C4-2B (cell line): Measurements from ENCODE around the gene GMNN.

ENCODE experiments used
- ZFX ChIP-seq: fragments of 450-650 bp; IDR thresholded peaks from 2 replicates; pipeline ENCODE4 v1.6.1; 2017
- TF ChIP-seq, protein P1 (sequence below): fragments of 450-650 bp; conservative IDR thresholded peaks from 2 replicates; pipeline ENCODE4 v1.5.1; 2017; ENCODE audit warnings: mild to moderate bottlenecking

DNA sequence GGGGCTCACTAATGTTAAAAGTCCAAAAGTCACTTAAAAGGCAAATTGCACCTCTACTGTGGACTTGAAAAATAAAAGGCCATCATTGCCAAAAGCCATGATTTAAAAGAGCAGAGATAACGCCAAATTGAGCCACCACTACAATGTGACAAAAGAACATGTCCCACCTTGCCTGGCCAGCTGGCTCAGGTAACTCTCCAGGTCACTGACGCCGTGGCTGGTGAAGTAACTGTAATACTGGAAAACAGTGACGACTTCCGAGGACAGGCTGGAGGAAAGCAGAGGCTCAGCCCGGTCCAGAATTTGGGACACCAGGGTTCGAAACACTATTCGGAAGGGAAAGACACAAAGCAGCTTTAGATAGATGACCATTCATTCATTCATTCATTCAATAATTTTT lies 53.2 kb downstream of the GMNN start:
- TF ChIP-seq, protein P1, sequence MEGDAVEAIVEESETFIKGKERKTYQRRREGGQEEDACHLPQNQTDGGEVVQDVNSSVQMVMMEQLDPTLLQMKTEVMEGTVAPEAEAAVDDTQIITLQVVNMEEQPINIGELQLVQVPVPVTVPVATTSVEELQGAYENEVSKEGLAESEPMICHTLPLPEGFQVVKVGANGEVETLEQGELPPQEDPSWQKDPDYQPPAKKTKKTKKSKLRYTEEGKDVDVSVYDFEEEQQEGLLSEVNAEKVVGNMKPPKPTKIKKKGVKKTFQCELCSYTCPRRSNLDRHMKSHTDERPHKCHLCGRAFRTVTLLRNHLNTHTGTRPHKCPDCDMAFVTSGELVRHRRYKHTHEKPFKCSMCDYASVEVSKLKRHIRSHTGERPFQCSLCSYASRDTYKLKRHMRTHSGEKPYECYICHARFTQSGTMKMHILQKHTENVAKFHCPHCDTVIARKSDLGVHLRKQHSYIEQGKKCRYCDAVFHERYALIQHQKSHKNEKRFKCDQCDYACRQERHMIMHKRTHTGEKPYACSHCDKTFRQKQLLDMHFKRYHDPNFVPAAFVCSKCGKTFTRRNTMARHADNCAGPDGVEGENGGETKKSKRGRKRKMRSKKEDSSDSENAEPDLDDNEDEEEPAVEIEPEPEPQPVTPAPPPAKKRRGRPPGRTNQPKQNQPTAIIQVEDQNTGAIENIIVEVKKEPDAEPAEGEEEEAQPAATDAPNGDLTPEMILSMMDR: no peak
- TF ChIP-seq ZFX: no peak
